Large intestine (tissue), 3 donors: Measurements from ENCODE around the gene SLIT2. TPM values are rescaled to one million over a fixed set of nuclear protein-coding genes. Genes with fewer than 3 reads are reported as not detected.

Experiments
- DNase-seq, 2 donors: peaks; one replicate each; pipeline versions ENCODE4 v3.0.0 to v3.0.0-alpha.2; 2013
- H3K27ac ChIP-seq: one replicate; pipeline ENCODE4 v1.5.1; 2013; ENCODE audit warnings: low read length
- H3K27me3 ChIP-seq: 2 replicates; pipeline ENCODE4 v1.6.1; 2013; ENCODE audit warnings: low read length; ENCODE audit not compliant: control insufficient read depth, insufficient read depth
- H3K36me3 ChIP-seq: 2 replicates; pipeline ENCODE4 v1.6.1; 2013; ENCODE audit warnings: low read length; ENCODE audit not compliant: control insufficient read depth, insufficient read depth
- H3K4me1 ChIP-seq: one replicate; pipeline ENCODE4 v1.6.1; 2013; ENCODE audit warnings: low read length; ENCODE audit not compliant: control insufficient read depth, insufficient read depth
- H3K4me3 ChIP-seq: one replicate; pipeline ENCODE4 v1.5.1; 2013; ENCODE audit warnings: low read length
- H3K9me3 ChIP-seq: one replicate; pipeline ENCODE4 v1.6.1; 2013; ENCODE audit warnings: mild to moderate bottlenecking, low read depth, low read length, moderate library complexity; ENCODE audit not compliant: control insufficient read depth
- WGBS: methylation state at CpG from one replicate; pipeline ENCODE4 v1.1.5; 2013; ENCODE audit warnings: low lambda C conversion rate; ENCODE audit not compliant: insufficient coverage; 5-methylcytosine and 5-hydroxymethylcytosine counted together
- polyA plus RNA-seq: library from polyadenylated mRNA; unstranded; fragments of 120-200 nt; gene quantifications from one replicate; pipeline ENCODE4 v1.2.1, GENCODE V29; 2013

SLIT2 gene
- polyA plus RNA-seq, 1 donor, result 9.4 TPM

- no peak for DNase-seq
- H3K9me3 ChIP-seq, result no peaks in the 10 kb centered on the region
- no peak overlapping the region for H3K27ac ChIP-seq
- no peaks in the 10 kb centered on the region for H3K4me1 ChIP-seq
- WGBS, result 54% methylated on average over 2 of the region's 2 CpGs
- H3K36me3 ChIP-seq, result no peaks in the 10 kb centered on the region
- H3K4me3 ChIP-seq, result no peak overlapping the region
- no peaks in the 10 kb centered on the region for H3K27me3 ChIP-seq
Measured at GRCh38 chr4:20281453-20281852, 29.7 kb downstream of the SLIT2 start.

GRCh38 chr4:20283039-20283438, 31.3 kb downstream of the SLIT2 start:
- WGBS, result no CpG with 5 or more reads among the region's 4 CpGs
- Histone ChIP-seq H3K4me3 (no peak overlapping the region), H3K27me3 (no peaks in the 10 kb centered on the region), H3K36me3 (no peaks in the 10 kb centered on the region), H3K4me1 (no peaks in the 10 kb centered on the region), H3K9me3 (no peaks in the 10 kb centered on the region), H3K27ac (no peak overlapping the region)
- DNase-seq, result no peak

GRCh38 chr4:20284990-20285389, 33.3 kb downstream of the SLIT2 start:
- Histone ChIP-seq H3K4me3 (no peak overlapping the region), H3K9me3 (no peaks in the 10 kb centered on the region), H3K27ac (no peak overlapping the region), H3K36me3 (no peaks in the 10 kb centered on the region), H3K27me3 (no peaks in the 10 kb centered on the region), H3K4me1 (no peaks in the 10 kb centered on the region)
- peak; percentile 63 to 69 for DNase-seq
- no CpG with 5 or more reads among the region's 1 CpG for WGBS

GRCh38 chr4:20287246-20287645, 35.5 kb downstream of the SLIT2 start:
- Histone ChIP-seq H3K4me1 (no peaks in the 10 kb centered on the region), H3K27me3 (no peaks in the 10 kb centered on the region), H3K4me3 (no peak overlapping the region), H3K9me3 (no peaks in the 10 kb centered on the region), H3K36me3 (no peaks in the 10 kb centered on the region), H3K27ac (no peak overlapping the region)
- 100% methylated on average over 1 of the region's 2 CpGs for WGBS
- no peak for DNase-seq

- no peak for DNase-seq
- Histone ChIP-seq H3K4me3 (no peak overlapping the region), H3K9me3 (no peaks in the 10 kb centered on the region), H3K4me1 (no peaks in the 10 kb centered on the region), H3K27me3 (no peaks in the 10 kb centered on the region), H3K36me3 (no peaks in the 10 kb centered on the region), H3K27ac (no peak overlapping the region)
- WGBS, result 100% methylated on average over 2 of the region's 8 CpGs
Measured at GRCh38 chr4:20288047-20288650, 36.4 kb downstream of the SLIT2 start.

GRCh38 chr4:20288846-20289512, 37.3 kb downstream of the SLIT2 start:
- no peak overlapping the region for H3K27ac ChIP-seq
- no peak for DNase-seq
- H3K27me3 ChIP-seq, result no peaks in the 10 kb centered on the region
- no peak overlapping the region for H3K4me3 ChIP-seq
- H3K36me3 ChIP-seq, result no peaks in the 10 kb centered on the region
- H3K9me3 ChIP-seq, result no peaks in the 10 kb centered on the region
- no CpG with 5 or more reads among the region's 2 CpGs for WGBS
- H3K4me1 ChIP-seq, result no peaks in the 10 kb centered on the region

- no CpG with 5 or more reads among the region's 3 CpGs for WGBS
- H3K4me1 ChIP-seq, result no peaks in the 10 kb centered on the region
Measured at GRCh38 chr4:20289782-20290181, 38.1 kb downstream of the SLIT2 start.

GRCh38 chr4:20292739-20293138, 41.0 kb downstream of the SLIT2 start:
- WGBS, result no CpG with 5 or more reads among the region's 3 CpGs
- Histone ChIP-seq H3K27ac (no peak overlapping the region), H3K27me3 (no peaks in the 10 kb centered on the region), H3K36me3 (no peaks in the 10 kb centered on the region), H3K9me3 (no peaks in the 10 kb centered on the region), H3K4me3 (no peak overlapping the region), H3K4me1 (no peaks in the 10 kb centered on the region)
- DNase-seq, result no peak

More at GRCh38 chr4:20289782-20290181, 38.1 kb downstream of the SLIT2 start:
- no peak for DNase-seq
- Histone ChIP-seq H3K27me3 (no peaks in the 10 kb centered on the region), H3K9me3 (no peaks in the 10 kb centered on the region), H3K27ac (no peak overlapping the region), H3K4me3 (no peak overlapping the region), H3K36me3 (no peaks in the 10 kb centered on the region)

- no CpG with 5 or more reads among the region's 2 CpGs for WGBS
- Histone ChIP-seq H3K36me3 (no peaks in the 10 kb centered on the region), H3K4me1 (no peaks in the 10 kb centered on the region), H3K9me3 (no peaks in the 10 kb centered on the region), H3K27me3 (no peaks in the 10 kb centered on the region), H3K27ac (no peak overlapping the region), H3K4me3 (no peak overlapping the region)
- DNase-seq, result no peak
Measured at GRCh38 chr4:20297261-20297660, 45.6 kb downstream of the SLIT2 start.

GRCh38 chr4:20297783-20298182, 46.1 kb downstream of the SLIT2 start:
- DNase-seq, result peak in 1 of 2 donors; percentile 4
- Histone ChIP-seq H3K27ac (no peak overlapping the region), H3K4me3 (no peak overlapping the region), H3K27me3 (no peaks in the 10 kb centered on the region), H3K4me1 (no peaks in the 10 kb centered on the region), H3K9me3 (no peaks in the 10 kb centered on the region), H3K36me3 (no peaks in the 10 kb centered on the region)
- 38% methylated on average over 1 of the region's 6 CpGs for WGBS

GRCh38 chr4:20298455-20298854, 46.8 kb downstream of the SLIT2 start:
- H3K9me3 ChIP-seq, result no peaks in the 10 kb centered on the region
- no peaks in the 10 kb centered on the region for H3K36me3 ChIP-seq
- no peak overlapping the region for H3K4me3 ChIP-seq
- no peaks in the 10 kb centered on the region for H3K4me1 ChIP-seq
- H3K27ac ChIP-seq, result no peak overlapping the region
- no peaks in the 10 kb centered on the region for H3K27me3 ChIP-seq
- peak; percentile 21 to 64 for DNase-seq
